Stimulated activated CD8-positive, alpha-beta memory T cell treated with anti-CD3 and anti-CD28 coated beads, Interleukin-12 subunit alpha, Interleukin-12 subunit beta, amount 100 ng/mL, for 24 hours (primary cell): Measurements from ENCODE around the gene RALGAPA1.
"Not testable (repeated sequence)": the region's sequence is repeated elsewhere in the genome, so short reads cannot be mapped to it uniquely, and the experiment has no call there.

ENCODE experiments used
- DNase-seq: peaks from one replicate; pipeline ENCODE4 v3.0.0-alpha.2; 2020; ENCODE audit errors: extremely low read depth

The RALGAPA1 gene

GRCh38 chr14:35821564-35822411 is 12.7 kb upstream of the RALGAPA1 start:
- DNase-seq: no peak

- no peak for DNase-seq
These were observed 10.8 kb upstream of the RALGAPA1 start for GRCh38 chr14:35819591-35820540.

- DNase-seq: no peak
These were observed 9.4 kb upstream of the RALGAPA1 start for GRCh38 chr14:35818346-35819115.

GRCh38 chr14:35814371-35815005 is 5.4 kb upstream of the RALGAPA1 start:
- DNase-seq: peak; percentile 49

- no peak for DNase-seq
These were observed 1.9 kb upstream of the RALGAPA1 start for GRCh38 chr14:35810963-35811362.

- DNase-seq: no peak
These were observed 502 bp upstream of the RALGAPA1 start for GRCh38 chr14:35809597-35809996.

- DNase-seq: no peak
These were observed 938 bp downstream of the RALGAPA1 start for GRCh38 chr14:35808076-35808637.

GRCh38 chr14:35807131-35807961 is 1.7 kb downstream of the RALGAPA1 start:
- no peak for DNase-seq

GRCh38 chr14:35806006-35806907 is 2.8 kb downstream of the RALGAPA1 start:
- DNase-seq: no peak

GRCh38 chr14:35797796-35798195 is 11.3 kb downstream of the RALGAPA1 start:
- DNase-seq: no peak

- no peak for DNase-seq
These were observed 19.4 kb downstream of the RALGAPA1 start for GRCh38 chr14:35789651-35790050.

- no peak for DNase-seq
These were observed 22.2 kb downstream of the RALGAPA1 start for GRCh38 chr14:35786856-35787255.

- DNase-seq: no peak
These were observed 25.4 kb downstream of the RALGAPA1 start for GRCh38 chr14:35783699-35784098.

GRCh38 chr14:35779368-35779767 is 29.7 kb downstream of the RALGAPA1 start:
- DNase-seq: no peak

- not testable (repeated sequence) for DNase-seq
These were observed 31.5 kb downstream of the RALGAPA1 start for GRCh38 chr14:35777550-35777949.

- no peak for DNase-seq
These were observed 32.3 kb downstream of the RALGAPA1 start for GRCh38 chr14:35776823-35777222.

- DNase-seq: not testable (repeated sequence)
These were observed 33.0 kb downstream of the RALGAPA1 start for GRCh38 chr14:35776085-35776484.

- no peak for DNase-seq
These were observed 42.4 kb downstream of the RALGAPA1 start for GRCh38 chr14:35766700-35767082.
